Calu3 (cell line): ENCODE data around the gene ARHGEF28. TPM values are rescaled to one million over a fixed set of nuclear protein-coding genes. Genes with fewer than 3 reads are reported as not detected.

ENCODE experiments used
- BruUV-seq: library from RNA; stranded (reverse); fragments of 400-500 nt; replicated peaks from 2 replicates; lab custom pipeline; 2021; lab: Mats Ljungman, UMichigan
- CTCF ChIA-PET: fragments of 300-600 bp; sonication (Branson Sonifier 250); formaldehyde crosslinking; loops from one replicate; lab custom pipeline; 2022; ENCODE audit warnings: antibody characterized with exemption; lab: Charles Lee
- DNase-seq: peaks from one replicate; pipeline ENCODE4 v3.0.0; 2022
- H3K27ac Mint-ChIP-seq: one replicate; pipeline ENCODE4 v1.8.0; 2022; ENCODE audit warnings: mixed read lengths; ENCODE audit not compliant: unreplicated experiment
- H3K27me3 Mint-ChIP-seq: one replicate; pipeline ENCODE4 v1.8.0; 2022; ENCODE audit warnings: mixed read lengths; ENCODE audit not compliant: unreplicated experiment
- H3K36me3 Mint-ChIP-seq: one replicate; pipeline ENCODE4 v1.8.0; 2022; ENCODE audit warnings: mild to moderate bottlenecking, moderate library complexity, mixed read lengths; ENCODE audit not compliant: insufficient read depth, unreplicated experiment
- H3K4me1 Mint-ChIP-seq: one replicate; pipeline ENCODE4 v1.8.0; 2022; ENCODE audit warnings: mild to moderate bottlenecking, low read depth, mixed read lengths; ENCODE audit not compliant: unreplicated experiment
- H3K4me3 Mint-ChIP-seq: one replicate; pipeline ENCODE4 v1.8.0; 2022; ENCODE audit warnings: mild to moderate bottlenecking, low read depth, moderate library complexity, mixed read lengths; ENCODE audit not compliant: unreplicated experiment
- H3K9me3 Mint-ChIP-seq: one replicate; pipeline ENCODE4 v1.8.0; 2022; ENCODE audit warnings: low read depth, mixed read lengths; ENCODE audit not compliant: unreplicated experiment
- CTCF ChIP-seq: fragments of 200-600 bp; IDR thresholded peaks from one replicate; pipeline ENCODE4 v1.8.0; 2022; ENCODE audit warnings: antibody characterized with exemption; ENCODE audit not compliant: unreplicated experiment
- intact Hi-C: fragments of 100-400 bp; cut with micrococcal nuclease; formaldehyde crosslinking; loops from one replicate; pipeline ENCODE4 v1.10.0; 2022; ENCODE audit not compliant: unreplicated experiment
- total RNA-seq: library from RNA; stranded (reverse); gene quantifications from 2 replicates; pipeline ENCODE4 v1.2.3, GENCODE V29; 2022

ARHGEF28 gene
- total RNA-seq, 1 experiment from 2014 or later: 92.0 TPM

DNA sequence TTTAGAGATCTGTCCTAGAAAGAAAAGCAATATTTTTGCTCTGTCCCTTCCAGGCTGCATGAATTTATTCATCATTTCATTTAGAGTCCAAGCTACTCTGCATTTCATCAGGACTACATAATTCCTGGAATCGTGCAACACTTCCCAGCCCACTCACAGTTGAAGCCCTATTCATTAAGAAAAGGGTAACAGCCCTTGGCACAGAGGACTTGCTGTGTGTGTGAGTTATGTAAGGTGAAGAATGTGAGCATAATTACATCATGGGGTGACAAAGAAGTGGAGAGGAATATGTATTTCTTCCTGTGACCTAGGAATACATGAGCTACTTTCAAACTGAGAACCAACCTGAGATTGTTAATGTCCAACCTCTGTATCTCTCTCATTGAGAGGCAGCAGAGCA, 317.4 kb downstream of the ARHGEF28 start:
- H3K9me3 Mint-ChIP-seq: peaks cover 4% of the 10 kb centered on the region
- intact Hi-C loops: no loop called here
- peaks cover 28% of the 10 kb centered on the region for H3K4me1 Mint-ChIP-seq
- CTCF ChIA-PET: interaction anchor here (0.5 kb wide), 1 partner anchor 102 kb away, joined by 3 read pairs; no protein-coding TSS in a partner anchor
- H3K27me3 Mint-ChIP-seq: no peaks in the 10 kb centered on the region
- DNase-seq: no peak
- BruUV-seq: no TSS peak
- H3K4me3 Mint-ChIP-seq: no peak overlapping the region
- no peak for TF ChIP-seq CTCF
- H3K36me3 Mint-ChIP-seq: peaks cover 45% of the 10 kb centered on the region
- no peak overlapping the region for H3K27ac Mint-ChIP-seq

- intact Hi-C loops: no loop called here
- Mint-ChIP-seq H3K27me3 (no peaks in the 10 kb centered on the region), H3K9me3 (peaks cover 4% of the 10 kb centered on the region), H3K4me1 (peaks cover 16% of the 10 kb centered on the region), H3K27ac (no peak overlapping the region), H3K36me3 (peaks cover 36% of the 10 kb centered on the region), H3K4me3 (no peak overlapping the region)
- no peak for TF ChIP-seq CTCF
- DNase-seq: no peak
- CTCF ChIA-PET: no interaction called here
- BruUV-seq: no TSS peak
Measured at GRCh38 chr5:73944581-73944980, 318.6 kb downstream of the ARHGEF28 start.

- peak; percentile 42 for DNase-seq
- no peaks in the 10 kb centered on the region for H3K27me3 Mint-ChIP-seq
Measured at GRCh38 chr5:73945505-73945904, 319.5 kb downstream of the ARHGEF28 start.

DNA sequence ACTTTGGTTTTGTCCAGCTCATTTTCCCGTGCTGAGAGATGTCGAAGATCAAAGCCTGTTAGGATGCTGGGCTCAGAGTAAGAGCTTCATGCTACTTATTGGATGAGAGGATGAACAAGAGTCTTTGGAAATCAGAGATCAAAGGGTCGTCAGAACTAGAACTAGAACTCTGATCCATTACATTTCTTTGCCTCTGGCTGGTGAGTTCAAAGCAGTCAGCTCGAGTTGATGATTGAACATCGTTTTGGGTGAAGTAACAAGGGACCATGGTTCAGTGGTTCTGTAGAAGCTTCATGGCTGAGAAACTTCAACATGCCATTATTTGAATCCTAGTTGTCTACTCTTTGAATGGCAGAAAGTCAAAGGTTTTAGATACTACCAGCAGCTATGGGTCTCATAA, 320.3 kb downstream of the ARHGEF28 start:
- TF ChIP-seq CTCF: no peak
- CTCF ChIA-PET: no interaction called here
- H3K36me3 Mint-ChIP-seq: peaks cover 21% of the 10 kb centered on the region
- intact Hi-C loops: no loop called here
- H3K4me1 Mint-ChIP-seq: no peaks in the 10 kb centered on the region
- no peaks in the 10 kb centered on the region for H3K27me3 Mint-ChIP-seq
- peaks cover 4% of the 10 kb centered on the region for H3K9me3 Mint-ChIP-seq
- H3K27ac Mint-ChIP-seq: no peak overlapping the region
- DNase-seq: no peak
- H3K4me3 Mint-ChIP-seq: no peak overlapping the region
- no TSS peak for BruUV-seq

More at GRCh38 chr5:73945505-73945904, 319.5 kb downstream of the ARHGEF28 start:
- intact Hi-C loops: no loop called here
- BruUV-seq: no TSS peak
- peaks cover 29% of the 10 kb centered on the region for H3K36me3 Mint-ChIP-seq
- CTCF ChIA-PET: no interaction called here
- no peak overlapping the region for H3K4me3 Mint-ChIP-seq
- peaks cover 6% of the 10 kb centered on the region for H3K4me1 Mint-ChIP-seq
- peak; percentile 62 for TF ChIP-seq CTCF
- no peak overlapping the region for H3K27ac Mint-ChIP-seq
- peaks cover 4% of the 10 kb centered on the region for H3K9me3 Mint-ChIP-seq
